Subcutaneous adipose tissue (tissue), 4 donors: ENCODE measurements around the gene FAM131C. TPM values are rescaled to one million over a fixed set of nuclear protein-coding genes. Genes with fewer than 3 reads are reported as not detected.

Source experiments
- total RNA-seq, 4 donors: library from RNA; depleted of rRNA; stranded (reverse); fragments of >200 nt; gene quantifications; one replicate each; pipeline ENCODE4 v1.1.0, GENCODE V29; 2016
- TF ChIP-seq, protein P1 (sequence below): fragments of 450-650 bp; IDR thresholded peaks from one replicate; pipeline ENCODE4 v1.5.1; 2016; ENCODE audit warnings: low read depth, mild to moderate bottlenecking, control low read depth, antibody characterized with exemption, moderate library complexity

The FAM131C gene
- total RNA-seq, 4 donors from 2014 or later = 0.51 TPM; not detected in 3

DNA sequence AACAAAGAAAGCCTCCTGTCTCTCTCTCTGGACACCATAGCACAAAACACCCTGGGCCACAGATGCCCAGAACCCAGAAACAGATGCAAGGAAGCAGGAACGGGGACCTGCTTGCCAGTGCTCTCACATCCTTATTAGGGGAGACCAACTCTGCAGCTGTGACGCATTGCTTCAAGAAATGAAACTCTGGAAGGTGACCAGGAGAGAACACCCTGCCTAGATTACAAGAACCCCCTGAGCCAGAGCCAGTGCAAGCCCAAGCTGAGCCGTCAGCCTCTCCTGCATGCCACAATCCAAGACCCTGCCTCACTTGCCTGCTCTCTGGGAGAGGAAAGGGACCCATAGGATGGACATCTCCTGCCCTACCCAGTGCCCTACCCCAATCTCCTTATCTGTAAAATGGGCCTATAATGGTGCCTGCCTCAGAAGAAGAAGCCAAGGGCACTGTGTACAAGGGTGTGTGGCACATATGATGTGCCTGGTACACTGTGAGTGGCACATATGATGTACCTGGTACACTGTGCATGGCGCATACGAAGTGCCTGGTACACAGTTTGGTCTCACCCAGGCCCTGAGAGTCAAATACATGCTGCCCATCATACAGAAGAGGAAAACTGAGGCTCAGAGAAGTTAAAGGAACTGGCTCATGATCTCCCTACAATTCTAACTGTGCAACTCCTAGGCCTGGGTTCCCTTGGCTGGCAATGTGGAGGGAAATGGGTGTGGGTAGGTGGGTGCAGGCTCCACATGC lies 16.8 kb upstream of the FAM131C start:
- TF ChIP-seq, protein P1, sequence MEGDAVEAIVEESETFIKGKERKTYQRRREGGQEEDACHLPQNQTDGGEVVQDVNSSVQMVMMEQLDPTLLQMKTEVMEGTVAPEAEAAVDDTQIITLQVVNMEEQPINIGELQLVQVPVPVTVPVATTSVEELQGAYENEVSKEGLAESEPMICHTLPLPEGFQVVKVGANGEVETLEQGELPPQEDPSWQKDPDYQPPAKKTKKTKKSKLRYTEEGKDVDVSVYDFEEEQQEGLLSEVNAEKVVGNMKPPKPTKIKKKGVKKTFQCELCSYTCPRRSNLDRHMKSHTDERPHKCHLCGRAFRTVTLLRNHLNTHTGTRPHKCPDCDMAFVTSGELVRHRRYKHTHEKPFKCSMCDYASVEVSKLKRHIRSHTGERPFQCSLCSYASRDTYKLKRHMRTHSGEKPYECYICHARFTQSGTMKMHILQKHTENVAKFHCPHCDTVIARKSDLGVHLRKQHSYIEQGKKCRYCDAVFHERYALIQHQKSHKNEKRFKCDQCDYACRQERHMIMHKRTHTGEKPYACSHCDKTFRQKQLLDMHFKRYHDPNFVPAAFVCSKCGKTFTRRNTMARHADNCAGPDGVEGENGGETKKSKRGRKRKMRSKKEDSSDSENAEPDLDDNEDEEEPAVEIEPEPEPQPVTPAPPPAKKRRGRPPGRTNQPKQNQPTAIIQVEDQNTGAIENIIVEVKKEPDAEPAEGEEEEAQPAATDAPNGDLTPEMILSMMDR = no peak

DNA sequence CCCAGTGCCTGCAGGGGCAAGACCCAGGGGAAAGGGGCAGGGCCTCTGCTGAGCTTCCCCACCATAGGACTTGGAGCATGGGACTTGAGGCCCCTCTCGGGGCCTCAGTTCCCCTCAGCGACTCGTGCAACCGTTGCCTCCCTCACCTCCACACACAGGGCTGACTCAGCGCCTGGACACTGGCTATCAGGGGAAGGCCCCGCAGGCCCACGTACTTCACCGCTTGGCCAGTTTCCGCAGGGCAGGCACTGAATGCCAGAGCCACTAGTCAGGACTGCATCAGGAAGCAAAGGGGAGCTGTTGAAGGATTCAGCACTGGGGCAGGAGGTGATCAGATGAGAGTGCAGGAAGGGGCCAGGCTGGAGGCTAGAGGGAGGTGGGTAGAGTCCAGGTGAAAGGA lies 15.5 kb upstream of the FAM131C start:
- TF ChIP-seq, protein P1 = no peak

DNA sequence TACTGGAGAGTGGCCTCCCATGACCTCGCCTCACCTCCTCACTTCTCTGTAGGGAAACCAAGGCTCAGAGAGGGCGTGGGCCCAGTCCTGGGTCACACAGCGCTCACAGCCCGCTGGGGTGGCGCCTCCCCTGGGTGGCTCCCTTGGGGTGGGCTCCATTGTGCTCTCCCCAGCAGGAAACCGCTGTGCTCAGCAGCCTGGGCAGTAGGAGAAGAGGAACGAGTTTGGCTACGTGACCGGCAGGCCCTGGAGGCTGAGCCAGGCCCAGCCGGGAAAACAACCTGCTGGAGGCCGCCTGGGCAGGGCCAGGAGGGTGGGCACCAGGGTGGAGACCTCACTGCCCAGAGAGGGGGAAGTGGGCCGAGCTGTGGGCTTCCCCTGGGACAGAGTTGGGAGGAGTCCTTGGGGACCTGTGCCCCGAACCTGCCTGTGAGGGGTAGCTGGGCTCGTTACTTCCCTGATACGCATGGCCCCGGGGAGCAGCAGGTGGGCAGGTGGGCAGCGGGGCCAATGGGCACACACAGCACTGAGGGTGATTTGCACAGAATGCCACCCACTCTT lies 15.0 kb upstream of the FAM131C start:
- TF ChIP-seq, protein P1 = no peak

DNA sequence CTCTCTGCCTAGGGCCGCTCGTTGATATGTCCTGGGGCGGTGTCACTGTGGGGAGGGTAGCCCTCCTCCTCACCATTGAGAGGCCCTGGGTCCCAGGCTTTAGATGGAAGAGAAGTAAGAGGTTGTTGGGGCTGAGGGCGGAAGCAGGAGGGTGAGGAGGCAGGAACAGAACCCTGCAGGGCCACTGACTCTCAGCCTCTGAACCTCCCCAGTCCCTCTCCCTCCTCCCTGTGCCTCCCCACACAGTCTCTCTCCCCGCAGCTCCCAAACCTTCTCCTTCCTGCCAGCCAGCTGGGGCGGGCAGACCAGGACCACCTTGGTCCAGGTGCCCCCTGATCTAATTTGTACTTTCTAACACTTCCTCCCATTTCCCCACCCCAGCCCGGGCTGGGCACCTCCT lies 14.3 kb upstream of the FAM131C start:
- TF ChIP-seq, protein P1 = no peak

DNA sequence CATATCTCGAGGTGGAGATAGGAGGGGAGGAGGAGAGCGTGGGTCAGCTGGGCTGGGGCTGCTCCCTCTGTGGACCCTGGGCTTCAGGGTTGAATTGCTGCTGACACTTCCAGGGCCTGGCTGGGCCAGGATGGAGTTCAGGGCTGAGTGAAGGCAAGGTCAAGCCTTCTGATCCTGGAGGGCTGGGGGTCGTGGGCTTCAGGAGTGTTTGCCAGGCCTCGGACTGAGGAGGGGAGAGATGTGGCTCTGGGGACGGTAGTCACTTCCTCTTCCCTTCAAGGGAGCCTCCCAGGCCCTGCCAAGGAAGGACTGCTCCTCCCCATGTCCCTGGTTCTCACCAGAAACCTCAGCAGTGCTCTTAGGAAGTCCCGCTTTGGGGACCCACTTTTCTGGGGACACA lies 12.1 kb upstream of the FAM131C start:
- TF ChIP-seq, protein P1 = no peak

DNA sequence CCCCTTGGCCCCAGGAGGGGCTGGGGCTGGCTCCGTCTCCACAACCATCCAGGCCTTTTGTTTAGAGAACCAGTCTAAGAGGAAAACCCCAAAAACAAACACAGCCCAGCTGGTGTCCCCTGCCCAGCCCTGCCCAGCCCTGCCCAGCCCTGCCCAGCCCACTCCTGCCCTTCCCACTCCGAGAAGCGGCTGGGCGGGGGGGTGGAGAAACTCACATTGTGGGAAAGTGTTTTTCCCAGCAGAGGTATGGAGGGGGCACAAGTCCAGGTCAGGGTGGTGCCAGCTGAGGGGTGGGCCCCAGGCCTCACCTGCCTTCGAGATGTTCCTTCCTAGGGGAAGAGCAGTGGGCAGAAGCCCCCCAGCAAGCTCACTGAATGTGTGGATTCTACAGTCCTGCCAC lies 10.0 kb upstream of the FAM131C start:
- TF ChIP-seq, protein P1 = no peak

DNA sequence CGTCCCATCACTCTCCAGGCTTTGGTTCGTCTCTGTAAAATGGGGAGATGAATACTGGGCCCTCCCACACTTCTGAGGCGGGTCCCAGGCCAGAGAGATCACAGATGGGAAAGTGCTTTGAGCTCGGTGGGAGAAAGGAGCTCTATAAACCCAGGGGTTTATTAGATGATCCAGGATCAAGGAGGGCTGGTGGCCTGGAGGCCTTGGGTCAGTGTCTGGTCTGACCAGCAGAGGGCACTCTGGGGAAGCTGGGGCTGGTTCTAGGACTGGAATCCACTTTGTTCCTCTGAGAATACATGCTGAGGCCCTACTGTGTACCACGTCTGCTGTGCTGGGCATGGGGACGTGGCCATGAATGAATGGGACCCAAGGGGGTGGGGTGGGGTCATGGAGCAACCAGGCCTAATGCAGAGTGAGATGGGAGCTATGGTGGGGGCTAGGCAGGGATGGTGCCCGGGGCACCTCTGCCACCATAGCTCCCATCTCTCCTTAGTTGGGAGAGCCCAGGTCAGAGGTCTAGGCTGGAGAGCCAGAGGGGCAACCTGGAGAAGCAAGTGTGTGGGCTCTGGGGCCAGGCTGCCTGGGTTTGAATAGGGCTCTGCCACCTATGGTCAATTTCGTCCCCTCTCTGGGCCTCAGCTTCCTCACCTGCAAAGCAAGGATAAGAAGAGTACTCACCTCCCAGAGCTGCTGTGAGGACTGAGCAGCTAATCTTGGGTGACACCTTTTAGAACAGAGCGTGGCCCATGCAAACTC lies 9.0 kb upstream of the FAM131C start:
- TF ChIP-seq, protein P1 = no peak
